ENCODE data around the gene GALNT17. TPM values are rescaled to one million over a fixed set of nuclear protein-coding genes. Genes with fewer than 3 reads are reported as not detected.

GALNT17 gene
- polyA plus RNA-seq, 1 donor from 2014 or later = 15.7 TPM

- Histone ChIP-seq H3K9ac (ENCODE audit: low read length) (no peak overlapping the region), H3K27ac (ENCODE audit: low read length) (no peak overlapping the region), H3K4me3 (ENCODE audit: low read length) (no peak overlapping the region), H3F3A (ENCODE audit: insufficient read depth, low read length, poor library complexity, severe bottlenecking) (no peaks in the 10 kb centered on the region), H2AFZ (ENCODE audit: low read depth, low read length) (no peak overlapping the region), H3K9me2 (ENCODE audit: insufficient read depth, low read length) (no peaks in the 10 kb centered on the region), H3K4me2 (ENCODE audit: low read length) (no peak overlapping the region), H3K9me3 (ENCODE audit: low read length) (no peaks in the 10 kb centered on the region), H3K79me2 (replicated peaks; ENCODE audit: insufficient read depth, low read length) (peaks cover 4% of the 10 kb centered on the region), H4K20me1 (ENCODE audit: insufficient read depth) (peaks cover 5% of the 10 kb centered on the region), H3K27me3 (ENCODE audit: insufficient read depth, low read depth, low read length) (peaks cover 22% of the 10 kb centered on the region), H3K36me3 (ENCODE audit: insufficient read depth, low read length) (no peaks in the 10 kb centered on the region)
- TF ChIP-seq TAF1 (IDR thresholded peaks at IDR 0.05; ENCODE audit: low read depth) = no peak
- TF ChIP-seq REST (IDR thresholded peaks at IDR 0.05; ENCODE audit: borderline replicate concordance) = no peak
- no peak for TF ChIP-seq CTCF (IDR thresholded peaks at IDR 0.05; ENCODE audit: poor library complexity, severe bottlenecking)
- no peak for TF ChIP-seq MXI1 (conservative IDR thresholded peaks at IDR 0.05; ENCODE audit: poor library complexity, severe bottlenecking)
These were observed 5.5 kb downstream of the GALNT17 start for GRCh38 chr7:71137479-71137878.

- no peaks in the 10 kb centered on the region for H3K27me3 ChIP-seq (ENCODE audit: insufficient read depth, low read depth, low read length)
- no peak overlapping the region for H3K27ac ChIP-seq (ENCODE audit: low read length)
- no peaks in the 10 kb centered on the region for H3F3A ChIP-seq (ENCODE audit: insufficient read depth, low read length, poor library complexity, severe bottlenecking)
- no peak overlapping the region for H3K4me2 ChIP-seq (ENCODE audit: low read length)
- H4K20me1 ChIP-seq (ENCODE audit: insufficient read depth) = no peaks in the 10 kb centered on the region
- H3K9me3 ChIP-seq (ENCODE audit: low read length) = no peaks in the 10 kb centered on the region
- H3K36me3 ChIP-seq (ENCODE audit: insufficient read depth, low read length) = no peaks in the 10 kb centered on the region
- TF ChIP-seq POLR2AphosphoS5 (IDR thresholded peaks at IDR 0.05) (no peak), EZH2 (IDR thresholded peaks at IDR 0.05; ENCODE audit: borderline replicate concordance, insufficient read depth, low read length, poor library complexity, severe bottlenecking) (no peak), RAD21 (conservative IDR thresholded peaks at IDR 0.05) (no peak), EP300 (conservative IDR thresholded peaks at IDR 0.05; ENCODE audit: poor library complexity, severe bottlenecking) (no peak), TAF1 (IDR thresholded peaks at IDR 0.05; ENCODE audit: low read depth) (no peak), CTCF (IDR thresholded peaks at IDR 0.05; ENCODE audit: poor library complexity, severe bottlenecking) (no peak), REST (IDR thresholded peaks at IDR 0.05; ENCODE audit: borderline replicate concordance) (no peak), SMC3 (conservative IDR thresholded peaks at IDR 0.05; ENCODE audit: poor library complexity) (no peak), MXI1 (conservative IDR thresholded peaks at IDR 0.05; ENCODE audit: poor library complexity, severe bottlenecking) (no peak)
- H3K79me2 ChIP-seq (replicated peaks; ENCODE audit: insufficient read depth, low read length) = no peaks in the 10 kb centered on the region
- H3K9ac ChIP-seq (ENCODE audit: low read length) = no peak overlapping the region
- H3K4me3 ChIP-seq (ENCODE audit: low read length) = no peak overlapping the region
- no peaks in the 10 kb centered on the region for H3K9me2 ChIP-seq (ENCODE audit: insufficient read depth, low read length)
- H2AFZ ChIP-seq (ENCODE audit: low read depth, low read length) = no peak overlapping the region
These were observed 8.3 kb downstream of the GALNT17 start for GRCh38 chr7:71140264-71140663.

Data from neural cell (in vitro differentiated cells).